SK-N-MC (cell line): ENCODE measurements around the gene RFWD3.

Experiments
- EZH2 ChIP-seq: fragments of 200-600 bp; sonication (generic); IDR thresholded peaks from one replicate; pipeline ENCODE4 v1.6.1; 2017; ENCODE audit warnings: antibody characterized with exemption
- POLR2AphosphoS5 ChIP-seq: IDR thresholded peaks from 2 replicates; pipeline ENCODE4 v1.6.1; 2012; ENCODE audit warnings: mild to moderate bottlenecking, low read depth, low read length, borderline replicate concordance

DNA sequence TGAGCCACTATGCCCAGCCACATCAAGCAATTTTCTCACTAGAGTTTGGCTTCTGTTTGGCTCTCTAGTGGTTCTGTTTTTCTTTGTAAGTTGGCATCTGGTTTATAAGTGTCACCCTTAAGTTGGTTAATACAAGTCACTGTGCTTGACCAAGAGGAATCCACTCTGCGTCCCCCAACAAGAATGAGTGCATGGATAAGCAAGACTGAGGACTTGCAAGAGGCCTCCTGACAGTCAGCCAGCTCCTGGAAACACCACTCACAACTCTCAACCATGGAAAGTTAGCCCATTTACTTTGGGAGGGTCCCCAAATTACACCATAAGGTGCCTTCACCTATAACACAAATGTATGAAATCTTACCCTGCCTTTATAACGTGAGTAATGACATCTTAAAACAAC lies 7.6 kb downstream of the RFWD3 start:
- TF ChIP-seq POLR2AphosphoS5 (no peak), EZH2 (no peak)
